A549 (cell line): ENCODE results near the gene WNT7A. TPM values are rescaled to one million over a fixed set of nuclear protein-coding genes. Genes with fewer than 3 reads are reported as not detected.

Source experiments
- ATAC-seq, 2 experiments: fragments of 200-7000 bp in 1 of 2; fragments of >200 bp in 1 of 2; cut with Nextera tagmentation in 1 of 2; cut with Tn5 transposase in 1 of 2; 3 replicates each; pipeline versions ENCODE4 v1.8.0 to v1.9.1; 2018 to 2020; ENCODE audit warnings: mild to moderate bottlenecking in 1 of 2, moderate library complexity in 1 of 2
- CTCF ChIA-PET: fragments of 300-600 bp; sonication (Branson Sonifier 250); formaldehyde crosslinking; extraction: SDS; loops from one replicate; lab custom pipeline; 2021; ENCODE audit warnings: antibody characterized with exemption, inconsistent platforms; lab: Yijun Ruan, JAX
- POLR2A ChIA-PET: fragments of 350-600 bp; formaldehyde crosslinking; extraction: SDS; loops from one replicate; lab custom pipeline; 2021; ENCODE audit warnings: antibody characterized with exemption, inconsistent platforms; lab: Yijun Ruan, JAX
- DNase-seq, 2 experiments: peaks; one replicate each; pipeline versions ENCODE4 v3.0.0 to v3.0.0-alpha.2; 2011 to 2016; ENCODE audit warnings: low read depth in 1 of 2, low spot score in 1 of 2
- FAIRE-seq: peaks from 2 replicates; lab custom pipeline; 2011; peaks lifted over from hg19 to GRCh38; lab: Jason Lieb, UNC
- H3K27ac ChIP-seq, 2 experiments: fragments of >200 bp; sonication (Bioruptor Twin); formaldehyde crosslinking; 3 replicates each; pipeline ENCODE4 v1.5.1; 2016 to 2017
- H3K4me1 ChIP-seq: fragments of >200 bp; sonication (Bioruptor Twin); formaldehyde crosslinking; 3 replicates; pipeline ENCODE4 v1.6.1; 2016
- H3K4me2 ChIP-seq: fragments of >200 bp; sonication (Bioruptor Twin); formaldehyde crosslinking; 3 replicates; pipeline ENCODE4 v1.6.1; 2016
- H3K4me3 ChIP-seq: fragments of >200 bp; sonication (Bioruptor Twin); formaldehyde crosslinking; 3 replicates; pipeline ENCODE4 v1.5.1; 2016
- H3K9me3 ChIP-seq: fragments of >200 bp; sonication (Bioruptor Twin); formaldehyde crosslinking; 3 replicates; pipeline ENCODE4 v1.6.1; 2016
- FOSB ChIP-seq: fragments of 250-450 bp; sonication (Bioruptor Pico); IDR thresholded peaks from 2 replicates; pipeline ENCODE4 v1.5.0; 2020; ENCODE audit warnings: mild to moderate bottlenecking, moderate library complexity
- HDAC2 ChIP-seq: fragments of 200-600 bp; sonication (generic); IDR thresholded peaks from 2 replicates; pipeline ENCODE4 v1.6.1; 2016
- HEYL ChIP-seq: fragments of 250-450 bp; sonication (Bioruptor Pico); IDR thresholded peaks from 2 replicates; pipeline ENCODE4 v1.8.0; 2021; ENCODE audit warnings: mild to moderate bottlenecking, moderate library complexity
- JUN ChIP-seq, 2 experiments: fragments of >200 bp; sonication (Bioruptor Twin); formaldehyde crosslinking; IDR thresholded peaks; 2 replicates in 1 of 2; 3 replicates in 1 of 2; pipeline ENCODE4 v1.6.1; 2016 to 2017
- JUNB ChIP-seq: fragments of >200 bp; sonication (Bioruptor Twin); formaldehyde crosslinking; IDR thresholded peaks from 2 replicates; pipeline ENCODE4 v1.6.1; 2016
- KDM5A ChIP-seq: fragments of 200-600 bp; sonication (generic); IDR thresholded peaks from 2 replicates; pipeline ENCODE4 v1.6.1; 2016; ENCODE audit warnings: antibody characterized with exemption, mild to moderate bottlenecking
- NPAS2 ChIP-seq: fragments of 250-450 bp; sonication (Bioruptor Pico); IDR thresholded peaks from 2 replicates; pipeline ENCODE4 v1.8.0; 2022; ENCODE audit warnings: mild to moderate bottlenecking, moderate library complexity, borderline replicate concordance
- POLR2A ChIP-seq: IDR thresholded peaks from 2 replicates; pipeline ENCODE4 v1.6.1; 2012; ENCODE audit warnings: mild to moderate bottlenecking, low read length
- RFX5 ChIP-seq: fragments of 450-650 bp; IDR thresholded peaks from 2 replicates; pipeline ENCODE4 v1.7.1; 2014; ENCODE audit warnings: antibody characterized with exemption, mild to moderate bottlenecking, moderate library complexity
- TFCP2L1 ChIP-seq: fragments of 250-450 bp; sonication (Bioruptor Pico); IDR thresholded peaks from 2 replicates; pipeline ENCODE4 v1.5.0; 2021; ENCODE audit warnings: mild to moderate bottlenecking
- ZFP36 ChIP-seq: fragments of 450-650 bp; IDR thresholded peaks from 2 replicates; pipeline ENCODE4 v1.6.1; 2014; ENCODE audit warnings: borderline replicate concordance; ENCODE audit not compliant: partially characterized antibody
- WGBS: methylation state at CpG from one replicate; pipeline ENCODE4 v1.1.6; 2017; ENCODE audit errors: missing lambda C conversion rate; 5-methylcytosine and 5-hydroxymethylcytosine counted together
- polyA plus RNA-seq, 4 experiments: library from polyadenylated mRNA; depleted of rRNA in 3 of 4; stranded (reverse); fragments of >200 nt; fragmentation: RNase III in 1 of 4; extraction: RNeasy Plus Mini Kit Qiagen cat#74134 plus additional on column Dnase treatment in 1 of 4; gene quantifications; 2 replicates in 3 of 4; 3 replicates in 1 of 4; pipeline ENCODE4 v1.2.3, GENCODE V29; 2011 to 2017
- TF ChIP-seq, protein P1 (sequence below): fragments of 250-450 bp; sonication (Bioruptor Pico); IDR thresholded peaks from 2 replicates; pipeline ENCODE4 v1.5.0; 2020; ENCODE audit warnings: low read depth, mild to moderate bottlenecking, moderate library complexity
- TF ChIP-seq, protein P2 (sequence below): fragments of 200-600 bp; sonication (generic); IDR thresholded peaks from 2 replicates; pipeline ENCODE4 v1.6.1; 2016; ENCODE audit warnings: antibody characterized with exemption, mild to moderate bottlenecking, moderate library complexity
- TF ChIP-seq, protein P3 (sequence below): fragments of 250-450 bp; sonication (Bioruptor Pico); IDR thresholded peaks from 2 replicates; pipeline ENCODE4 v1.5.0; 2021; ENCODE audit warnings: mild to moderate bottlenecking, moderate library complexity, borderline replicate concordance
- TF ChIP-seq, protein P4 (sequence below): IDR thresholded peaks from 2 replicates; pipeline ENCODE4 v1.6.1; 2012
- TF ChIP-seq, protein P5 (sequence below): fragments of 150-350 bp; IDR thresholded peaks from 2 replicates; pipeline ENCODE4 v1.6.1; 2014; ENCODE audit warnings: low read depth, mild to moderate bottlenecking, low read length
- TF ChIP-seq, protein P6 (sequence below): fragments of 450-650 bp; IDR thresholded peaks from 2 replicates; pipeline ENCODE4 v1.6.1; 2014; ENCODE audit warnings: antibody characterized with exemption

Gene WNT7A
- polyA plus RNA-seq, 2 of the 4 experiments (the other 2 are of a cell fraction), result 0.03 TPM

DNA sequence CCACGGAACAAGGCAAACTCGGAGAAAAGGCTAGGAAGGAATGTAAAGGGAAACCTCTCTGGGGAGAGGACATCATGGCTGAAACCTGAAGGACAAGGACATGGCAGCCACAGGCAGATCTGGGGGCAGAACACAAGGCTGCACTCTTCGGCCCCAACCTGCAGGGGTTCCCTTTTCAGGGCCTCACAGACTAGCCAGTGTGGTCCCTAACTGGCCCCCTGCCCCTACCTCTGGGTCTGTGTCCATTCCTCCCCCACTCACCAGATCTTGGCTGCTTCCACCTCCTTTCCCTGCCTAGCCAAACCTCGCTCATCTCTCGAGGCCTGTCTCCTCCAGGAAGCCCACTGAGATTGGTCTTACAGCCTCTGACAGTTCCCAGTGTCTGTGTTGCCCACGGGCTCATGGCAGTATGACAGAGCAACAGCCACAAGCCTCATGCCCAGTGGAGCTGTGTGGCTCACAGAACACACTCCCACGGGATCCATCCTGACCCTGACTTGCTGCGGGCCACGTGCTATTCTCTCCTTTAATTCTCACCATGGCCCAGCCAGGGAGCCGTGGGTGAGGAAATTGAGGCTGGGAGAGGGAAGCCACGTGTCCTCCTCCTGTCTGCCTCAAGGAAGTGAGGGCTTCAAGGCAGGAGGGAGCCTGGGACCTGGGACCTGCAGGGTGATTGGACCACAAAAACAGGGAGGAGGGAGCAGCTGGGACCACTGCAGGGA is 26.5 kb downstream of the WNT7A start:
- H3K27ac ChIP-seq, result no peak overlapping the region
- no peaks in the 10 kb centered on the region for H3K4me1 ChIP-seq
- POLR2A ChIA-PET, result no interaction called here
- 63% methylated on average over 10 of the region's 11 CpGs for WGBS
- FAIRE-seq (no peak), DNase-seq (no peak), ATAC-seq (no peak)
- no peak overlapping the region for H3K4me3 ChIP-seq
- TF ChIP-seq, protein P1, sequence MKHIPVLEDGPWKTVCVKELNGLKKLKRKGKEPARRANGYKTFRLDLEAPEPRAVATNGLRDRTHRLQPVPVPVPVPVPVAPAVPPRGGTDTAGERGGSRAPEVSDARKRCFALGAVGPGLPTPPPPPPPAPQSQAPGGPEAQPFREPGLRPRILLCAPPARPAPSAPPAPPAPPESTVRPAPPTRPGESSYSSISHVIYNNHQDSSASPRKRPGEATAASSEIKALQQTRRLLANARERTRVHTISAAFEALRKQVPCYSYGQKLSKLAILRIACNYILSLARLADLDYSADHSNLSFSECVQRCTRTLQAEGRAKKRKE (CRISPR knock-in tag), result no peak
- TF ChIP-seq JUN (IDR thresholded peaks at IDR 0.05) (no peak), HEYL (CRISPR knock-in tag) (no peak), TFCP2L1 (no peak)
- TF ChIP-seq, protein P2, sequence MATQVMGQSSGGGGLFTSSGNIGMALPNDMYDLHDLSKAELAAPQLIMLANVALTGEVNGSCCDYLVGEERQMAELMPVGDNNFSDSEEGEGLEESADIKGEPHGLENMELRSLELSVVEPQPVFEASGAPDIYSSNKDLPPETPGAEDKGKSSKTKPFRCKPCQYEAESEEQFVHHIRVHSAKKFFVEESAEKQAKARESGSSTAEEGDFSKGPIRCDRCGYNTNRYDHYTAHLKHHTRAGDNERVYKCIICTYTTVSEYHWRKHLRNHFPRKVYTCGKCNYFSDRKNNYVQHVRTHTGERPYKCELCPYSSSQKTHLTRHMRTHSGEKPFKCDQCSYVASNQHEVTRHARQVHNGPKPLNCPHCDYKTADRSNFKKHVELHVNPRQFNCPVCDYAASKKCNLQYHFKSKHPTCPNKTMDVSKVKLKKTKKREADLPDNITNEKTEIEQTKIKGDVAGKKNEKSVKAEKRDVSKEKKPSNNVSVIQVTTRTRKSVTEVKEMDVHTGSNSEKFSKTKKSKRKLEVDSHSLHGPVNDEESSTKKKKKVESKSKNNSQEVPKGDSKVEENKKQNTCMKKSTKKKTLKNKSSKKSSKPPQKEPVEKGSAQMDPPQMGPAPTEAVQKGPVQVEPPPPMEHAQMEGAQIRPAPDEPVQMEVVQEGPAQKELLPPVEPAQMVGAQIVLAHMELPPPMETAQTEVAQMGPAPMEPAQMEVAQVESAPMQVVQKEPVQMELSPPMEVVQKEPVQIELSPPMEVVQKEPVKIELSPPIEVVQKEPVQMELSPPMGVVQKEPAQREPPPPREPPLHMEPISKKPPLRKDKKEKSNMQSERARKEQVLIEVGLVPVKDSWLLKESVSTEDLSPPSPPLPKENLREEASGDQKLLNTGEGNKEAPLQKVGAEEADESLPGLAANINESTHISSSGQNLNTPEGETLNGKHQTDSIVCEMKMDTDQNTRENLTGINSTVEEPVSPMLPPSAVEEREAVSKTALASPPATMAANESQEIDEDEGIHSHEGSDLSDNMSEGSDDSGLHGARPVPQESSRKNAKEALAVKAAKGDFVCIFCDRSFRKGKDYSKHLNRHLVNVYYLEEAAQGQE, result no peak
- H3K9me3 ChIP-seq, result no peaks in the 10 kb centered on the region
- CTCF ChIA-PET, result no interaction called here
- no peak overlapping the region for H3K4me2 ChIP-seq

DNA sequence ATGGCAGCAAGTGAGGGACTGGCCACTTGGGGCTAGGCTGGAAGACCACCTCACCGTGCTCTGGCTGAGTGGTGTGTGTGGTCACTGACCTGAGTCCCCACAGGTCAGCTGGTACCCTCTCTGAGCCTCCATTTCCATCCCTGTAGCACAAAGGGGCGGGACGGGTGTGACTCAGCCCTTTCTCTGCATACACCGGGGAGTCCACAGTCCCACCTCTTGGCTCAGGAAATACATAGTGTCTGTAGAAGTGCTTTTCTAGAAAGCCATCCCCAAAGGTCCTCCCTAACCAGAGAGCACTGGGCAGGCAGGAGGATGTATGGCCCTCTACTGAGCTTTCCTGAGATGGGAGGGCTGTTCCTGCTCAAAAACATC is 27.2 kb downstream of the WNT7A start:
- POLR2A ChIA-PET, result no interaction called here
- no peak for FAIRE-seq
- no peak; a peak in 1 of 6 replicates for ATAC-seq
- Histone ChIP-seq H3K4me2 (no peak overlapping the region), H3K4me3 (no peak overlapping the region), H3K4me1 (no peaks in the 10 kb centered on the region), H3K9me3 (no peaks in the 10 kb centered on the region), H3K27ac (no peak overlapping the region)
- CTCF ChIA-PET, result no interaction called here
- 63% methylated on average over 3 of the region's 4 CpGs for WGBS
- TF ChIP-seq JUNB (no peak), RFX5 (no peak), FOSB (CRISPR knock-in tag) (no peak), KDM5A (no peak), NPAS2 (no peak), POLR2A (no peak), ZFP36 (no peak), HDAC2 (no peak)
- TF ChIP-seq, protein P2, result no peak
- TF ChIP-seq, protein P3, sequence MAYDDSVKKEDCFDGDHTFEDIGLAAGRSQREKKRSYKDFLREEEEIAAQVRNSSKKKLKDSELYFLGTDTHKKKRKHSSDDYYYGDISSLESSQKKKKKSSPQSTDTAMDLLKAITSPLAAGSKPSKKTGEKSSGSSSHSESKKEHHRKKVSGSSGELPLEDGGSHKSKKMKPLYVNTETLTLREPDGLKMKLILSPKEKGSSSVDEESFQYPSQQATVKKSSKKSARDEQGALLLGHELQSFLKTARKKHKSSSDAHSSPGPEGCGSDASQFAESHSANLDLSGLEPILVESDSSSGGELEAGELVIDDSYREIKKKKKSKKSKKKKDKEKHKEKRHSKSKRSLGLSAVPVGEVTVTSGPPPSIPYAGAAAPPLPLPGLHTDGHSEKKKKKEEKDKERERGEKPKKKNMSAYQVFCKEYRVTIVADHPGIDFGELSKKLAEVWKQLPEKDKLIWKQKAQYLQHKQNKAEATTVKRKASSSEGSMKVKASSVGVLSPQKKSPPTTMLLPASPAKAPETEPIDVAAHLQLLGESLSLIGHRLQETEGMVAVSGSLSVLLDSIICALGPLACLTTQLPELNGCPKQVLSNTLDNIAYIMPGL, result no peak
- TF ChIP-seq, protein P4, sequence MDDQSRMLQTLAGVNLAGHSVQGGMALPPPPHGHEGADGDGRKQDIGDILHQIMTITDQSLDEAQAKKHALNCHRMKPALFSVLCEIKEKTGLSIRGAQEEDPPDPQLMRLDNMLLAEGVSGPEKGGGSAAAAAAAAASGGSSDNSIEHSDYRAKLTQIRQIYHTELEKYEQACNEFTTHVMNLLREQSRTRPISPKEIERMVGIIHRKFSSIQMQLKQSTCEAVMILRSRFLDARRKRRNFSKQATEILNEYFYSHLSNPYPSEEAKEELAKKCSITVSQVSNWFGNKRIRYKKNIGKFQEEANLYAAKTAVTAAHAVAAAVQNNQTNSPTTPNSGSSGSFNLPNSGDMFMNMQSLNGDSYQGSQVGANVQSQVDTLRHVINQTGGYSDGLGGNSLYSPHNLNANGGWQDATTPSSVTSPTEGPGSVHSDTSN, result no peak
- TF ChIP-seq, protein P5, sequence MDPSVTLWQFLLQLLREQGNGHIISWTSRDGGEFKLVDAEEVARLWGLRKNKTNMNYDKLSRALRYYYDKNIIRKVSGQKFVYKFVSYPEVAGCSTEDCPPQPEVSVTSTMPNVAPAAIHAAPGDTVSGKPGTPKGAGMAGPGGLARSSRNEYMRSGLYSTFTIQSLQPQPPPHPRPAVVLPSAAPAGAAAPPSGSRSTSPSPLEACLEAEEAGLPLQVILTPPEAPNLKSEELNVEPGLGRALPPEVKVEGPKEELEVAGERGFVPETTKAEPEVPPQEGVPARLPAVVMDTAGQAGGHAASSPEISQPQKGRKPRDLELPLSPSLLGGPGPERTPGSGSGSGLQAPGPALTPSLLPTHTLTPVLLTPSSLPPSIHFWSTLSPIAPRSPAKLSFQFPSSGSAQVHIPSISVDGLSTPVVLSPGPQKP, result no peak
- TF ChIP-seq, protein P6, sequence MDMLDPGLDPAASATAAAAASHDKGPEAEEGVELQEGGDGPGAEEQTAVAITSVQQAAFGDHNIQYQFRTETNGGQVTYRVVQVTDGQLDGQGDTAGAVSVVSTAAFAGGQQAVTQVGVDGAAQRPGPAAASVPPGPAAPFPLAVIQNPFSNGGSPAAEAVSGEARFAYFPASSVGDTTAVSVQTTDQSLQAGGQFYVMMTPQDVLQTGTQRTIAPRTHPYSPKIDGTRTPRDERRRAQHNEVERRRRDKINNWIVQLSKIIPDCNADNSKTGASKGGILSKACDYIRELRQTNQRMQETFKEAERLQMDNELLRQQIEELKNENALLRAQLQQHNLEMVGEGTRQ, result no peak
- DNase-seq, result no peak
